Measurements from ENCODE around the gene TBL1Y.

The TBL1Y gene

GRCh38 chrY:7092836-7093235 is 182.3 kb downstream of the TBL1Y start:
- no peak for DNase-seq

- no peak for DNase-seq
Measured at GRCh38 chrY:7094365-7094764, 183.9 kb downstream of the TBL1Y start.

- DNase-seq: no peak
Measured at GRCh38 chrY:7097021-7097420, 186.5 kb downstream of the TBL1Y start.

- DNase-seq: no peak
Measured at GRCh38 chrY:7099742-7100141, 189.2 kb downstream of the TBL1Y start.

- DNase-seq: no peak
Measured at GRCh38 chrY:7102680-7103079, 192.2 kb downstream of the TBL1Y start.

GRCh38 chrY:7107179-7107578 is 196.7 kb downstream of the TBL1Y start:
- DNase-seq: no peak

- DNase-seq: no peak
Measured at GRCh38 chrY:7110086-7110485, 199.6 kb downstream of the TBL1Y start.

GRCh38 chrY:7115871-7116270 is 205.4 kb downstream of the TBL1Y start:
- no peak for DNase-seq

- DNase-seq: no peak
Measured at GRCh38 chrY:7122202-7122601, 211.7 kb downstream of the TBL1Y start.

GRCh38 chrY:7125136-7126056 is 214.9 kb downstream of the TBL1Y start:
- peak; percentile 12 for DNase-seq

- no peak for DNase-seq
Measured at GRCh38 chrY:7128211-7128610, 217.7 kb downstream of the TBL1Y start.

Measured in eye (tissue), 1 donor.